Pancreas (tissue), 10 donors: ENCODE results near the gene GSN. TPM values are rescaled to one million over a fixed set of nuclear protein-coding genes. Genes with fewer than 3 reads are reported as not detected.

Experiments
- ATAC-seq, 4 donors: fragments of 200-7000 bp; cut with Tn5 transposase; one replicate each; pipeline versions ENCODE4 v1.8.0 to v1.9.1; 2020; ENCODE audit warnings: mild to moderate bottlenecking in 4 of 4, moderate library complexity in 4 of 4
- DNase-seq, 6 donors: peaks; one replicate each; pipeline ENCODE4 v3.0.0-alpha.2; 2020
- FAIRE-seq: peaks from 2 replicates; lab custom pipeline; 2012; peaks lifted over from hg19 to GRCh38; lab: Jason Lieb, UNC
- H3K27ac ChIP-seq, 4 donors: fragments of 200-600 bp; sonication (generic); 1 replicate in 3 of 4; 2 replicates in 1 of 4; pipeline versions ENCODE4 v1.5.0 to v1.8.0; 2020
- H3K27me3 ChIP-seq, 4 donors: fragments of 200-600 bp; one replicate each; pipeline ENCODE4 v1.8.0; 2021
- H3K36me3 ChIP-seq, 3 donors: fragments of 200-600 bp; sonication (generic) in 1 of 3; one replicate each; pipeline versions ENCODE4 v1.5.0 to v1.8.0; 2020 to 2021
- H3K4me1 ChIP-seq, 3 donors: fragments of 200-600 bp; one replicate each; pipeline ENCODE4 v1.8.0; 2021
- H3K4me3 ChIP-seq, 4 donors: fragments of 200-600 bp; sonication (generic) in 2 of 4; one replicate each; pipeline versions ENCODE4 v1.5.0 to v1.8.0; 2020 to 2021
- H3K9me3 ChIP-seq, 4 donors: fragments of 200-600 bp; one replicate each; pipeline ENCODE4 v1.8.0; 2021
- WGBS, 2 donors: extraction: QIAGEN DNeasy Blood & Tissue Kit; methylation state at CpG; one replicate each; pipeline ENCODE4 v1.1.7; 2013; 5-methylcytosine and 5-hydroxymethylcytosine counted together
- intact Hi-C, 3 donors: fragments of 100-400 bp; cut with DNase I; formaldehyde crosslinking; loops; one replicate each; pipeline versions ENCODE4 v1.11.1 to v1.14.2; 2022
- polyA plus RNA-seq, 2 donors: library from polyadenylated mRNA; stranded (reverse); fragments of 200-250 nt; gene quantifications; one replicate each; pipeline ENCODE4 v1.2.3, GENCODE V29; 2013
- total RNA-seq, 6 donors: library from RNA; stranded (reverse); fragmentation: NEBNext Ultra II Directional in 4 of 6; extraction: Animal tissue kit (Norgen Biotek cat#: 25700) in 4 of 6; gene quantifications; one replicate each; pipeline versions ENCODE4 v1.2.1 to v1.2.4, GENCODE V29; 2021 to 2023
- TF ChIP-seq, protein P1 (sequence below), 4 donors: fragments of 200-600 bp; sonication (generic) in 3 of 4; IDR thresholded peaks; one replicate each; pipeline versions ENCODE4 v1.5.0 to v1.8.0; 2021; ENCODE audit warnings: antibody characterized with exemption in 4 of 4
- donor health status: healthy with polysubstance abuse.
- donor health status: DM: no; HTN: no; CAD: no; lungs with moderate emphysema.
- donor health status: DM: no; HTN: no; CAD: no.
- donor health status: control.
- donor health status: control.
- donor health status: Bipolar disorder and iron deficiency.
- donor health status: DM: yes; HTN: yes; CAD: no.
- donor health status: DM: no; HTN: no; CAD: no.
- donor health status: DM: no; HTN: no; CAD: no.
- donor health status: DM: yes; HTN: yes; CAD: no.

Gene GSN
- total and polyA plus RNA-seq, 8 donors: 44.0 to 193 (median 132) TPM

DNA sequence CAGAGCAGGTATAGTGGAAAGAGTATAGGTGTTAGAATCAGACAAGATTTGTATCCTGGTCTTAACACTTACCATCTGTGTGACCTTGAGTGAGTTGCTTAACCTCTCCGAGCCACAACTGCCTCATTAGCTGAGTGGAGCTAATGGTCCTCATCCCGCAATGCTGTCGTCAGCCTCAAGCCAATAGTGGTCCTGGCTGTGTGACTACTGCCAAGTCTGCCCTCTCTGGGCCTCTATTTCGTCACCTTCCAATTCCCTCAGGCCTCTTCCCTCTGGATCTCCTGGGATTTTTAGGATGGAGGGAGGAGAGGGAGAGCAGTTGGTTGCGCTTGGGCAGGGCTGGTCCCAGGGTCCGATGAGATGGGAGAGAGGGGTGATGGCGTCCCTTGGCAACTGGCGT is 60.5 kb downstream of the GSN start:
- WGBS, 2 donors: 80 to 85% methylated on average over 8 of the region's 8 CpGs
- Histone ChIP-seq H3K4me1 (no peaks in the 10 kb centered on the region), H3K9me3 (no peaks in the 10 kb centered on the region), H3K4me3 (no peak overlapping the region), H3K27ac (no peak overlapping the region), H3K36me3 (peaks cover 0 to 10% (median 7%) of the 10 kb centered on the region in 3 donors), H3K27me3 (no peaks in the 10 kb centered on the region)
- FAIRE-seq (no peak), DNase-seq (no peak), ATAC-seq (no peak)
- intact Hi-C loops: no loop called here
- TF ChIP-seq, protein P1, sequence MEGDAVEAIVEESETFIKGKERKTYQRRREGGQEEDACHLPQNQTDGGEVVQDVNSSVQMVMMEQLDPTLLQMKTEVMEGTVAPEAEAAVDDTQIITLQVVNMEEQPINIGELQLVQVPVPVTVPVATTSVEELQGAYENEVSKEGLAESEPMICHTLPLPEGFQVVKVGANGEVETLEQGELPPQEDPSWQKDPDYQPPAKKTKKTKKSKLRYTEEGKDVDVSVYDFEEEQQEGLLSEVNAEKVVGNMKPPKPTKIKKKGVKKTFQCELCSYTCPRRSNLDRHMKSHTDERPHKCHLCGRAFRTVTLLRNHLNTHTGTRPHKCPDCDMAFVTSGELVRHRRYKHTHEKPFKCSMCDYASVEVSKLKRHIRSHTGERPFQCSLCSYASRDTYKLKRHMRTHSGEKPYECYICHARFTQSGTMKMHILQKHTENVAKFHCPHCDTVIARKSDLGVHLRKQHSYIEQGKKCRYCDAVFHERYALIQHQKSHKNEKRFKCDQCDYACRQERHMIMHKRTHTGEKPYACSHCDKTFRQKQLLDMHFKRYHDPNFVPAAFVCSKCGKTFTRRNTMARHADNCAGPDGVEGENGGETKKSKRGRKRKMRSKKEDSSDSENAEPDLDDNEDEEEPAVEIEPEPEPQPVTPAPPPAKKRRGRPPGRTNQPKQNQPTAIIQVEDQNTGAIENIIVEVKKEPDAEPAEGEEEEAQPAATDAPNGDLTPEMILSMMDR (IDR thresholded peaks at IDR 0.05): no peak

DNA sequence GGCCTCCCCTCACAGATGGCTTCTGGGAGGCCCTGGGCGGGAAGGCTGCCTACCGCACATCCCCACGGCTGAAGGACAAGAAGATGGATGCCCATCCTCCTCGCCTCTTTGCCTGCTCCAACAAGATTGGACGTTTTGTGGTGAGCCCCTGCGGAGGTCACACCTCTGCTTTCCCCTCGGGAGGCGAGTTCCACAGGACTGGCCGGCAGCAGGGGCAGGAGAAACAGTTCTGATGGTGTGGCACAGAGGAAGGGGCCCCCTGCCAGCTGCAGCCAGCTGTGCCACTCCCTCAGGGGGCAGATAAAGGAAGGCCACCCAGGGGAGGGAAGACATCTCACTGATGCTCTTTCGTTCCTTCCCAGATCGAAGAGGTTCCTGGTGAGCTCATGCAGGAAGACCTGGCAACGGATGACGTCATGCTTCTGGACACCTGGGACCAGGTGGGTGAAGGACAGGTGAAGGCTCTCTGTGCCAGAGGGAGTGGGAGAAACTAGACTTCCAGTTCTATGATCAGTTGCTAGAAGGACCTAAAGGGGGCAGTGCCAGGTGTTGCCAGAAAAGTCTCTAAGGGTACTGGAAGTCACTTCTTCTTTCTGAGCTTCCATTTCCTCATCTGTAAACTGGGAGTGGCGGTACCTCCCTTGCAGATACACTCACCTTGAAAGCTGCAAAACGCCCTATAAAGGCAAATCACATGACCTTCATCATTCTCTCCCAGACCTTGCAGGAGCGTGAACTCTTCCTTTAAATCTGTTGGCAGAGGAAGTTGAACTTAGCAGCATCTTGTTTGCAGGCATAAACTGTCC is 61.1 kb downstream of the GSN start:
- Histone ChIP-seq H3K4me3 (no peak overlapping the region), H3K27ac (no peak overlapping the region), H3K4me1 (no peaks in the 10 kb centered on the region), H3K36me3 (peaks cover 0 to 10% (median 7%) of the 10 kb centered on the region in 3 donors), H3K9me3 (no peaks in the 10 kb centered on the region), H3K27me3 (no peaks in the 10 kb centered on the region)
- TF ChIP-seq, protein P1 (IDR thresholded peaks at IDR 0.05): no peak
- DNase-seq (no peak), ATAC-seq (no peak), FAIRE-seq (no peak)
- 89 to 93% methylated on average over 16 of the region's 16 CpGs for WGBS, 2 donors
- intact Hi-C loops: no loop called here

DNA sequence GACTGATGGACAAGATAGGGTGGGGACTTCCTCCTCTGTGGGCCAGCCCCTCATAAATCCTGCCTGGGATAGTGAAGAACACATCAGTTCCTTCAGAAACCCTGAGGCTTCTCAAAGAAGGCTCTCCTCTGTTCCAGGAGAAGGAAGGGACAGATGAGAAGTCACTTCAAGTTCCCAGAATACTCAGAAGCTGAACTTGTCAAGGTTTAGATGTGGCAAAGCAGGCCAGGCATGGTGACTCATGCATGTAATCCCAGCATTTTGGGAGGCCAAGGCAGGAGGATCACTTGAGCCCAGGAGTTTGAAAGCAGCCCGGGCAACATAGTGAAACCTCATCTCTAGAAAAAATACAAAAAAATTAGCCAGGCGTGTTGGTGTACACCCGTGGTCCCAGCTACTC is 63.6 kb downstream of the GSN start:
- no peaks in the 10 kb centered on the region for H3K9me3 ChIP-seq
- no peaks in the 10 kb centered on the region for H3K4me1 ChIP-seq
- H3K27me3 ChIP-seq: no peaks in the 10 kb centered on the region
- DNase-seq (no peak), ATAC-seq (no peak), FAIRE-seq (no peak)
- peaks cover 0 to 10% (median 7%) of the 10 kb centered on the region in 3 donors for H3K36me3 ChIP-seq
- TF ChIP-seq, protein P1 (IDR thresholded peaks at IDR 0.05): no peak
- no peak overlapping the region for H3K27ac ChIP-seq
- intact Hi-C loops: no loop called here
- no peak overlapping the region for H3K4me3 ChIP-seq
- 85 to 90% methylated on average over 3 of the region's 3 CpGs for WGBS, 2 donors

DNA sequence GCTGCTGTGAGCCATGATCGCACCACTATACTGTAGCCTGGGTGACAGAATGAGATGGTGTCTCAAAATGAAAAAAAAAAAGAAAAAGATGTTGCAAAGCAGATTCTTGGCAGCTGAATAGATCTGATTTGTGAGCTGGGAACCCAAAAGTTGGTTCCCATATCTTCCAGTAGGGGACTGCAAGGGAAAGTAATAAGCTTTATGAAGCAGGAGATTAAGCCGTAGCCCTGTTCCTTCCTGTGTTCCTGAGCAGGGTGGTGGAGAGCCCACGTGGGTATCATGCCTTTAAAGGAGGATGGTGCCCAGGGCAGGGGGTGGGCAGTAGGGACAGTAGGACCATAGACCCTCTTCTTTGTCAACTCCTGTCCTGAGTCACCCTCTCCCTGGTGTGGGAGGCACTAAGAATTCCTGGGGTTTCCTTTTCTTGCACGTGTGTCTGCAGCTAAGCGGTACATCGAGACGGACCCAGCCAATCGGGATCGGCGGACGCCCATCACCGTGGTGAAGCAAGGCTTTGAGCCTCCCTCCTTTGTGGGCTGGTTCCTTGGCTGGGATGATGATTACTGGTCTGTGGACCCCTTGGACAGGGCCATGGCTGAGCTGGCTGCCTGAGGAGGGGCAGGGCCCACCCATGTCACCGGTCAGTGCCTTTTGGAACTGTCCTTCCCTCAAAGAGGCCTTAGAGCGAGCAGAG is 64.2 kb downstream of the GSN start:
- DNase-seq (no peak), FAIRE-seq (no peak), ATAC-seq (peak in 3 of 4 donors; percentile 24 to 30 (median 24))
- no peaks in the 10 kb centered on the region for H3K4me1 ChIP-seq
- H3K9me3 ChIP-seq: no peaks in the 10 kb centered on the region
- no peaks in the 10 kb centered on the region for H3K27me3 ChIP-seq
- H3K4me3 ChIP-seq: no peak overlapping the region
- TF ChIP-seq, protein P1 (IDR thresholded peaks at IDR 0.05): no peak
- 77 to 84% methylated on average over 13 to 14 of the region's 14 CpGs for WGBS, 2 donors
- no peak overlapping the region for H3K27ac ChIP-seq
- intact Hi-C loops: no loop called here
- peaks cover 0 to 10% (median 7%) of the 10 kb centered on the region in 3 donors for H3K36me3 ChIP-seq
